ENCODE measurements around the gene TOPBP1.

Gene TOPBP1

DNA sequence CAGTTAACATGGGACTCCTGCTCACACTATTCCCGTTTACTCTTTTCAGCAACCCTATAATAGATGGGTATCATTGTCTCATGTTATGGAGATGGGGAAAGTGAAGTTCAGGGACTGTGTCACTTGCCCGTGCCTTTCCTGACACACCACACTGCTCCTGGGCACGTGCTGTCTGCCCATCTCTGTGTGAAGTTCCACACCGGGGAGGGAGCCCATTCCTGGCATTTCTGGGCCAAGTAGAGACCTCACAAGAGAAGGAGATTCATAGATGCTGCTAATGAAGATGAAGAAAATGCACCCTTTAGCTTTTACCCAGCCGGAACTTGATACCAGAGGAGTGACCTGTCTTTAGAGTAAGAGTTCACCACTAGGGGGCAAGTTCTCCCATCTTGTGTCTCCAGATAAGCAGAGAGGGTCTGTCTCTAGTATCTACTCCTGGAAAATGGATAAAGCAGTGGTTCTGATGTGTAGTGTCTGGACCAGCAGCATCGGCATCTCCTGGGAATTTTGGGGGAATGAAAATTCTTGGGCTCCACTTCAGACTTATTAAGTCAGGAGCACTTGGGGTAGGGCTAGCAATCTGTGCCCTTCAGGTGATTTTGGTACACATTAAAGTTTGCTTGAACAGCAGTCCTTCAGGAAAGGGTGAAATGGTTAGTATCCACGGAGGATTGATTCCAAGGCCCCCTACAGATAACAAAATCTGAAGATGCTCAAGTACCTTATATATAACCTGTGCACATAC, 2.0 kb upstream of the TOPBP1 start:
- no peak overlapping the region for H3K27ac ChIP-seq
- DNase-seq (ENCODE audit: low read depth, low spot score): peak; percentile 34
- no peak overlapping the region for H3K9ac ChIP-seq (ENCODE audit: insufficient read length)
- H3K9me3 ChIP-seq (ENCODE audit: low read depth, low read length): no peaks in the 10 kb centered on the region
- peaks cover 14% of the 10 kb centered on the region for H3K36me3 ChIP-seq (ENCODE audit: insufficient read depth, low read length)
- TF ChIP-seq EZH2 (IDR thresholded peaks at IDR 0.05): no peak
- TF ChIP-seq FOXP2 (optimal IDR thresholded peaks at IDR 0.05; ENCODE audit: control extremely low read depth, extremely low read length, insufficient read depth): no peak
- TF ChIP-seq POLR2AphosphoS5 (IDR thresholded peaks at IDR 0.05; ENCODE audit: borderline replicate concordance, low read depth, low read length): no peak
- H3K4me3 ChIP-seq: no peak overlapping the region

DNA sequence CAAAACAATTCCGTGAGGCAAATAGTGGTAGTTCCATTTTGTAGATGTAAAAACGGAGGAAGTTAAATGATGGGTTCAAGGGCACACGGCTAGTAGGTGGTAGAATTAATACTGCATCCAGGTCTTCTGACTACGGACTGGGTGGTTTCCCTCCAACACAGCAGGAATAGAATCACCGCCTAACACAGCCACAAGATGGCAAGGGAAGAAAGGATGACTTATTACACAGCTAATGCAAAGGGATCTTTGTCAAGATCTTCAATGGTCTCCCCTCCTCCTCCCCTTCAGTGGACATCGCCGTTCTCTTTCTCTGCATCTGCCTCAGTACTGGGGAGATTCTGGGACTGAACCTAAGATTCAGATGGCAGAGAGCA, 524 bp upstream of the TOPBP1 start:
- Histone ChIP-seq H3K9me3 (ENCODE audit: low read depth, low read length) (no peaks in the 10 kb centered on the region), H3K9ac (ENCODE audit: insufficient read length) (peak overlapping the region; percentile 98), H3K36me3 (ENCODE audit: insufficient read depth, low read length) (peaks cover 29% of the 10 kb centered on the region), H3K27ac (no peak overlapping the region), H3K4me3 (peak overlapping the region; percentile 85)
- TF ChIP-seq FOXP2 (optimal IDR thresholded peaks at IDR 0.05; ENCODE audit: control extremely low read depth, extremely low read length, insufficient read depth) (no peak), EZH2 (IDR thresholded peaks at IDR 0.05) (no peak), POLR2AphosphoS5 (IDR thresholded peaks at IDR 0.05; ENCODE audit: borderline replicate concordance, low read depth, low read length) (no peak)
- no peak for DNase-seq (ENCODE audit: low read depth, low spot score)

DNA sequence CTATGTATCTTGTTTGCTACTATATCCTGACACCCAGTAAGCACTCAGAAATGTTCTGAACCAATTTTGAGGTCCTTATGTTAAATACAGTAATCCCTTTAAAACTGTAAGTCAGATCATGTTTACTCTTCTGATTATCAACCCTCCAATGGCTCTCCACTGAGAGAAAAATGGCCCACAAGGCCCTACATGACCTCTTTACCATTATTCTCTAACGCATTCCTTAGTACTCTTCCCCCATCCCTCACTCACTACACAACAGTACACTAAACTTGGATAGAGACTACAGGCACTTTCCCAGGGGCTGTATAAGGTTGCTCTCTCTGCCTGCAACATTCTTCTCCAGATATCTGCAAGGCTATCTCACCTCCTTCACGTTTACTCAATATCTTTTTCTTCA, 1.9 kb downstream of the TOPBP1 start:
- Histone ChIP-seq H3K4me3 (peak overlapping the region; percentile 85), H3K36me3 (ENCODE audit: insufficient read depth, low read length) (peaks cover 49% of the 10 kb centered on the region), H3K27ac (no peak overlapping the region)

DNA sequence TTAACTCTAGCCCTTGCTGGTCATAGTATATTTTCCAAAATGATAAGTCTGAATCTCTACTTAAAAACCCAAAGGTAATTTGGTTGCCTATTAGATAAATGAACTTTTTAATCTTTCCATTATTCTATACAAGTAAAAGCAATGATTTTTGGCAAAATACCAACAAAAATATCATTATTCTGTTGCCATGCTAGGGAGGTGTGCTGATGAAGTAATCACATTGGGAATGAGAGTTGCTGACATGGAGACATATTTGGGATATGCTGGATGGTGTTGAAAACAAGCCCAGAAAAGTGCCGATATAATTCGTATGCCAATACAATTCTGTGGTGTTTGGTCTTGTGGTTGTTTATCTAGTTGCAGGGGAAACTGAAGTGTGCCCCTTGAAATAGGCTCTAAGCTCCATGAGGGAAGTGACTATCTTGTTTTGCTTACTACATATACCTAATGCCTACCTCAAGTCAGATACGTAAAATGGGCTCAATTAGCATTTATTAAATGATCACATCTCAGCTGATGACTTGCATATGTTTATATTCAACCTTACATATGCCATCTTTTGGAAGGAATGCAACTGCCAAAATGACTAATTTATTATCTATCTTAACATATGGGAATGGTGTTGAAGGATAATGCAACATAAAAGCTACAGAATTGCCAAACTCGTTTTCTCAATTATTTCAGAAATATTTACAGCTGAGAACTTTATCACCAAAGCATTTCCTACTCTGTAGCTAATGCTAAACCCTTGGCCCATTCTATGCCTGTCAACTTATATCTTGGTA, 5.8 kb downstream of the TOPBP1 start:
- Histone ChIP-seq H3K27ac (no peak overlapping the region), H3K9me3 (ENCODE audit: low read depth, low read length) (no peaks in the 10 kb centered on the region), H3K36me3 (ENCODE audit: insufficient read depth, low read length) (peaks cover 85% of the 10 kb centered on the region), H3K9ac (ENCODE audit: insufficient read length) (no peak overlapping the region), H3K4me3 (no peak overlapping the region)
- no peak for DNase-seq (ENCODE audit: low read depth, low spot score)
- TF ChIP-seq POLR2AphosphoS5 (IDR thresholded peaks at IDR 0.05; ENCODE audit: borderline replicate concordance, low read depth, low read length) (no peak), FOXP2 (optimal IDR thresholded peaks at IDR 0.05; ENCODE audit: control extremely low read depth, extremely low read length, insufficient read depth) (no peak), EZH2 (IDR thresholded peaks at IDR 0.05) (no peak)

More for the DNA sequence above, 1.9 kb downstream of the TOPBP1 start:
- Histone ChIP-seq H3K9me3 (ENCODE audit: low read depth, low read length) (no peaks in the 10 kb centered on the region), H3K9ac (ENCODE audit: insufficient read length) (peak overlapping the region; percentile 98)
- TF ChIP-seq EZH2 (IDR thresholded peaks at IDR 0.05): no peak
- TF ChIP-seq POLR2AphosphoS5 (IDR thresholded peaks at IDR 0.05; ENCODE audit: borderline replicate concordance, low read depth, low read length): no peak
- DNase-seq (ENCODE audit: low read depth, low spot score): no peak

DNA sequence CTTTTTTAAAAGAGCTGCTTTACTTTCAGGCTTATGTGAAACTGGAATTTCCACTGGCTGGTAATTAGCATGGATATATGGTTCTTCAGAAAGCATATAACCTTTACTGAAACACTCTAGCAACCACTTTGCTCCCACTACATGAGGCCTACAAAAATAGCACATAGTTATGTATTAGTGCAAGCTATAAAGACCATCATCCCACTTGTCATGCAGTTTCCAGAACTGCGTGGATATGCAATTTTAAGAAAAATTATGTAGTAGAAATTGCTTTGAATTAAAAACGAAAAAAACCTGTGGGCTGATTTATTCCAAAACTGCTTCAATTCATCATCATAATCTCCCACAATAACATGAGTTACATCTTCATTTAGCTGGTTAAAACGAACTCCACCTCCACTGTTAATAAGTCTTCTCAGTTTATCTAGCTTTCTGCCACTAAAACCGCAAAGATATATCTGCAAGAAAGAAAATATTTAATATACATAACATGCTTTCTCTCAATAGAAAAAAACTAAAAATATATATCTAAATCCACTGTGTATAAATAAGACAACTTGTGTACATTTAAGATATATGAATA, 12.2 kb downstream of the TOPBP1 start:
- no peak overlapping the region for H3K4me3 ChIP-seq
- H3K9ac ChIP-seq (ENCODE audit: insufficient read length): no peak overlapping the region
- H3K27ac ChIP-seq: no peak overlapping the region
- H3K9me3 ChIP-seq (ENCODE audit: low read depth, low read length): no peaks in the 10 kb centered on the region
- no peak for TF ChIP-seq EZH2 (IDR thresholded peaks at IDR 0.05)
- TF ChIP-seq POLR2AphosphoS5 (IDR thresholded peaks at IDR 0.05; ENCODE audit: borderline replicate concordance, low read depth, low read length): no peak
- TF ChIP-seq FOXP2 (optimal IDR thresholded peaks at IDR 0.05; ENCODE audit: control extremely low read depth, extremely low read length, insufficient read depth): no peak
- H3K36me3 ChIP-seq (ENCODE audit: insufficient read depth, low read length): peaks cover 84% of the 10 kb centered on the region
- DNase-seq (ENCODE audit: low read depth, low spot score): no peak

DNA sequence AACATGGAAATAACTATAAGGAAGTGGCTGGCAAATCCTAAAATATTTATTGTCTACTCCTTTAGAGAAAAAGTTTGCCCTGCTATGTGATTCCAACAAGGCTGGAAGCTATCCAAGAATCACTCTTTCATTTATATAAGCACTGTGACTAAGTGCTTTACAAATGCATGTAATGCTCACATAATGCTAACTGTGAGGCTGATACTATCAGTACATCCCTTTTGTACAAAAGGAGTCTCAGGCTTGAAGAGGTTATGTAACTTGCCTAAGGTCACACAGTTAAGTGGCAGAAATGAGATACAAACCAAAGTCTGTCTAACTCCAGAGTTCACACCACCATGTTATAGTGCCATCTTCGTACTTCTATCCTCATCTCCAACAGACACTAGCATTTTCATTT, 17.0 kb downstream of the TOPBP1 start:
- H3K9me3 ChIP-seq (ENCODE audit: low read depth, low read length): no peaks in the 10 kb centered on the region
- 0 out of 2 replicates have a peak overlapping the region, but pooled peaks have one; percentile 22 for H3K27ac ChIP-seq
- peaks cover 90% of the 10 kb centered on the region for H3K36me3 ChIP-seq (ENCODE audit: insufficient read depth, low read length)
- peak; percentile 57 for DNase-seq (ENCODE audit: low read depth, low spot score)
- no peak overlapping the region for H3K4me3 ChIP-seq
- peak; percentile 30; the same call in 1 of the 2 replicates for TF ChIP-seq POLR2AphosphoS5 (IDR thresholded peaks at IDR 0.05; ENCODE audit: borderline replicate concordance, low read depth, low read length)
- TF ChIP-seq FOXP2 (optimal IDR thresholded peaks at IDR 0.05; ENCODE audit: control extremely low read depth, extremely low read length, insufficient read depth): no peak
- H3K9ac ChIP-seq (ENCODE audit: insufficient read length): peak overlapping the region; percentile 2

DNA sequence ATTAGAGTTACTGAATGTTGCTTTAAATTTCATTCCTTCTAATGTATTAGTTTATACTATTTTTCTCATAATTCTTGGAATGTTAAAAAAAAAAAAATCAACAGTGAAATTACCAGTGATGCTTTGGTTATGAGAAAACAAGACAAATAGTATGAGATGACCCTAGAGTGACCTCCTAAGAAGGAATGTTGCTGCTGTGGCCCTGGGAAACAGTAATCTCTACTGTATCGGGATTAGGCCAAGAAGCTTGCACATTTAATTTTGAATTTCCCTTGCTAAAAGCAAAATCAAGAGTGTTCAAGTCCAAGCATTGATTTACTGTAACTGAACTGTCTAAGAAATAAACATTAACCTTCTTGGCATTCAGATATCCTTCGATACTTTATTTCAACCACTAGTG, 18.1 kb downstream of the TOPBP1 start:
- H3K36me3 ChIP-seq (ENCODE audit: insufficient read depth, low read length): peaks cover 92% of the 10 kb centered on the region
- H3K27ac ChIP-seq: no peak overlapping the region
- no peaks in the 10 kb centered on the region for H3K9me3 ChIP-seq (ENCODE audit: low read depth, low read length)
- H3K4me3 ChIP-seq: no peak overlapping the region
- TF ChIP-seq POLR2AphosphoS5 (IDR thresholded peaks at IDR 0.05; ENCODE audit: borderline replicate concordance, low read depth, low read length) (no peak), EZH2 (IDR thresholded peaks at IDR 0.05) (no peak), FOXP2 (optimal IDR thresholded peaks at IDR 0.05; ENCODE audit: control extremely low read depth, extremely low read length, insufficient read depth) (no peak)
- DNase-seq (ENCODE audit: low read depth, low spot score): no peak
- H3K9ac ChIP-seq (ENCODE audit: insufficient read length): no peak overlapping the region

DNA sequence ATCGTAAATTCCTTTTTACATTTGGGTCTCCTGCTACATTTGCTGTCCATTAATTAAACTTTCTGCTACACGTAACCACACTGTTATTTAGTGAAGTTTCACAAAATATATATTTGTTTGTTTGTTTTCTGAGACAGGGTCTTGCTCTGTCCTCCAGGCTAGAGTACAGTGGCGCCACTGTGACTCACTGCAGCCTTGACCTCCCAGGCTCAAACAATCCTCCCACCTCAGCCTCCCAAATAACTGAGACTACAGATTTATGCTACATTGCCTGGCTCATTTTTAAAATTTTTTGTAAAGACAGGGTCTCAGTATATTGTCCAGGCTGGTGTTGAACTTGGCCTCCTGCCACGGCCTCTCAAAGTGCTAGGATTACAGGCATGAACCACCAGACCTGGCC, 20.5 kb downstream of the TOPBP1 start:
- peaks cover 94% of the 10 kb centered on the region for H3K36me3 ChIP-seq (ENCODE audit: insufficient read depth, low read length)
- no peak overlapping the region for H3K4me3 ChIP-seq
- TF ChIP-seq FOXP2 (optimal IDR thresholded peaks at IDR 0.05; ENCODE audit: control extremely low read depth, extremely low read length, insufficient read depth): no peak
- no peak for TF ChIP-seq POLR2AphosphoS5 (IDR thresholded peaks at IDR 0.05; ENCODE audit: borderline replicate concordance, low read depth, low read length)
- no peak for TF ChIP-seq EZH2 (IDR thresholded peaks at IDR 0.05)
- H3K9ac ChIP-seq (ENCODE audit: insufficient read length): no peak overlapping the region
- DNase-seq (ENCODE audit: low read depth, low spot score): no peak
- H3K27ac ChIP-seq: no peak overlapping the region
- no peaks in the 10 kb centered on the region for H3K9me3 ChIP-seq (ENCODE audit: low read depth, low read length)
